Measurements from ENCODE around the gene M1AP.

GRCh38 chr2:74527741-74528140 is 120.4 kb downstream of the M1AP start:
- TF ChIP-seq CTCF (IDR thresholded peaks at IDR 0.05; ENCODE audit: low read length): no peak
- TF ChIP-seq EZH2 (optimal IDR thresholded peaks at IDR 0.05; ENCODE audit: low read depth, low read length): no peak
- no peak for TF ChIP-seq EZH2phosphoT487 (IDR thresholded peaks at IDR 0.05; ENCODE audit: low read length)

All from MM.1S (cell line).